Activated CD4-positive, CD25-positive, alpha-beta regulatory T cell (primary cell): ENCODE results near the gene YDJC.
A peak's percentile ranks its signal among the peaks of the same experiment; 100 is the strongest.
"Not testable (repeated sequence)": the region's sequence is repeated elsewhere in the genome, so short reads cannot be mapped to it uniquely, and the experiment has no call there.

ENCODE experiments used
- DNase-seq, 4 experiments: peaks; one replicate each; lab custom pipeline; 2025; lab: John Stamatoyannopoulos, UW

Gene YDJC

GRCh38 chr22:21629255-21630149 is at the start of gene YDJC:
YDJC (minus strand) TSS chr22:21630022; CDS start chr22:21630014, 8 bp downstream.
- peak; percentile 91 to 93 (median 92) for DNase-seq

- no peak for DNase-seq
These were observed 49.6 kb upstream of the YDJC start for GRCh38 chr22:21679383-21679782.

- not testable (repeated sequence) for DNase-seq
These were observed 49.0 kb upstream of the YDJC start for GRCh38 chr22:21678842-21679241.

- DNase-seq = no peak
These were observed 48.0 kb upstream of the YDJC start for GRCh38 chr22:21677606-21678443.

- no peak for DNase-seq
These were observed 44.9 kb upstream of the YDJC start for GRCh38 chr22:21674638-21675245.

- no peak for DNase-seq
These were observed 43.9 kb upstream of the YDJC start for GRCh38 chr22:21673534-21674321.

- DNase-seq = no peak
These were observed 42.3 kb upstream of the YDJC start for GRCh38 chr22:21672107-21672629.

- no peak for DNase-seq
These were observed 39.2 kb upstream of the YDJC start for GRCh38 chr22:21669026-21669425.

GRCh38 chr22:21666786-21667185 is 37.0 kb upstream of the YDJC start:
- no peak for DNase-seq

GRCh38 chr22:21665047-21665851 is 35.4 kb upstream of the YDJC start:
- no peak for DNase-seq

GRCh38 chr22:21663738-21664137 is 33.9 kb upstream of the YDJC start:
- DNase-seq = no peak

GRCh38 chr22:21661991-21662390 is 32.2 kb upstream of the YDJC start:
- no peak for DNase-seq

- DNase-seq = no peak
These were observed 31.1 kb upstream of the YDJC start for GRCh38 chr22:21660904-21661303.

GRCh38 chr22:21659864-21660525 is 30.2 kb upstream of the YDJC start:
- DNase-seq = no peak

GRCh38 chr22:21657360-21658032 is 27.7 kb upstream of the YDJC start:
- peak; percentile 55 to 62 (median 61) for DNase-seq

- no peak for DNase-seq
These were observed 27.2 kb upstream of the YDJC start for GRCh38 chr22:21657020-21657359.

GRCh38 chr22:21652547-21653545 is 23.0 kb upstream of the YDJC start:
- DNase-seq = no peak

- peak; percentile 50 to 78 (median 60) for DNase-seq
These were observed 22.3 kb upstream of the YDJC start for GRCh38 chr22:21652010-21652546.
